ENCODE data around the gene LAMA2. TPM values are rescaled to one million over a fixed set of nuclear protein-coding genes. Genes with fewer than 3 reads are reported as not detected.

The LAMA2 gene
- total RNA-seq, 1 donor from 2014 or later = 1.4 TPM

DNA sequence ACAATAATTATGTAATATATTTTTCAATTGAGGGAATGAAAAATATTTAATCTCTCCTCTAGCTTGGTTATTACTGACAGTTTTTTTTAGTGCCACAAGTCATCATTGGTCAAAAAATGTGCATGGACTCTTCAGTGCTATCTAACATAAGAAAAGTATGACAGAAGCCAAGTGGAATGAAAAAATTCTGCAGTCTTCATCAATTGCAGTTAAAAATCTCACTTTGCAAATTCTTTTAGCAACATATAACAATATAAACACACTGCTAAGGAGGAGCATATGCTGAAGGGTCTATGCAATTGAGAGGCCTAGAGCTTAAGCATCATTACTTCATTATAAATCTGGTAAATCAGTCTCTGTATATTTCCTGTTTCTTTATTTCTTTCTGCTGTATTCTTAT lies 652.0 kb downstream of the LAMA2 start:
- DNase-seq (ENCODE audit: low read depth) = no peak

DNA sequence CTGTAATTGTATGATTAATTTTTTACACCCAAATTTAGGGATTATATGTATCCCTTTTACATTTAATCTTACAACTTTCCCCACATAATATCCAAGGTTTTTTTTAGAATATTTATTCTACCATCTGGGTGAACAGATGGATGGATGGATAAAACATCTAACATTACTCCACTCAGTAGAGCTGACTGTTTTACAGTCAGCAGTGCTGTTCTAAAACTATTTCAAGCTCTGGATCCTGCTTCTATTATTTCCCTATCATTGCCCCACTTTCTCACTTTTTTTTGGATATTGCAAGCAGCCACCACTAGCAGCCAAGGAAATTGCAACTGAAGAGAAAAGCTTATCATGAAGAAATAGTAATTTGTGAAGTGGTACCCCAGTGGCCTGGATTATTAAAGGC lies 653.3 kb downstream of the LAMA2 start:
- DNase-seq (ENCODE audit: low read depth) = no peak
- Histone ChIP-seq H3K27me3 (ENCODE audit: control insufficient read depth, insufficient read depth, low read length) (no peaks in the 10 kb centered on the region), H3K36me3 (ENCODE audit: control insufficient read depth, insufficient read depth, low read length) (no peaks in the 10 kb centered on the region), H3K4me3 (ENCODE audit: low read depth, low read length) (no peak overlapping the region)
- TF ChIP-seq, protein P1, sequence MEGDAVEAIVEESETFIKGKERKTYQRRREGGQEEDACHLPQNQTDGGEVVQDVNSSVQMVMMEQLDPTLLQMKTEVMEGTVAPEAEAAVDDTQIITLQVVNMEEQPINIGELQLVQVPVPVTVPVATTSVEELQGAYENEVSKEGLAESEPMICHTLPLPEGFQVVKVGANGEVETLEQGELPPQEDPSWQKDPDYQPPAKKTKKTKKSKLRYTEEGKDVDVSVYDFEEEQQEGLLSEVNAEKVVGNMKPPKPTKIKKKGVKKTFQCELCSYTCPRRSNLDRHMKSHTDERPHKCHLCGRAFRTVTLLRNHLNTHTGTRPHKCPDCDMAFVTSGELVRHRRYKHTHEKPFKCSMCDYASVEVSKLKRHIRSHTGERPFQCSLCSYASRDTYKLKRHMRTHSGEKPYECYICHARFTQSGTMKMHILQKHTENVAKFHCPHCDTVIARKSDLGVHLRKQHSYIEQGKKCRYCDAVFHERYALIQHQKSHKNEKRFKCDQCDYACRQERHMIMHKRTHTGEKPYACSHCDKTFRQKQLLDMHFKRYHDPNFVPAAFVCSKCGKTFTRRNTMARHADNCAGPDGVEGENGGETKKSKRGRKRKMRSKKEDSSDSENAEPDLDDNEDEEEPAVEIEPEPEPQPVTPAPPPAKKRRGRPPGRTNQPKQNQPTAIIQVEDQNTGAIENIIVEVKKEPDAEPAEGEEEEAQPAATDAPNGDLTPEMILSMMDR (IDR thresholded peaks at IDR 0.05; ENCODE audit: insufficient read depth, low read length, poor library complexity, severe bottlenecking) = no peak

More for the DNA sequence above, 652.0 kb downstream of the LAMA2 start:
- Histone ChIP-seq H3K36me3 (ENCODE audit: control insufficient read depth, insufficient read depth, low read length) (no peaks in the 10 kb centered on the region), H3K4me3 (ENCODE audit: low read depth, low read length) (no peak overlapping the region), H3K27me3 (ENCODE audit: control insufficient read depth, insufficient read depth, low read length) (no peaks in the 10 kb centered on the region)
- TF ChIP-seq, protein P1 (IDR thresholded peaks at IDR 0.05; ENCODE audit: insufficient read depth, low read length, poor library complexity, severe bottlenecking) = no peak

DNA sequence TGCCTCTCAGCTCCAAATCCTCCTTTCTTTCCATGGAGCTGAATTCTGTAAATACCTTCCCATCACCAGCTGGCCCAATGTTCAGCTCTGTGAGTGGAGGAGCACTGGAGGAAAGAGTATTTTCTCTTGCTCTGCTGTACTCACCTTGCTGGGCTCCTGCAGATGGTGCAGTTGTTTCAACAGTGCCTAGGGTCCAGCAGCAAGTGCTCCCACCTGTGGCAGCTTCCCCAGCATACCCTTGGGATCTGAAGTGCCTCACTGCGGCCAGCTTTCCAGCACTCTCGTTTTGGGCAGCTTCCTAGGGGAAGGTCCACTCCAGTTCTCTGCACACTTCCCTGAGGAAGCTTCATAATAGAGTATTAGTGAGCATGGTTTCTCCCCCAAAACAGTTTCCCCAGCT lies 656.1 kb downstream of the LAMA2 start:
- DNase-seq (ENCODE audit: low read depth) = no peak
- H3K4me3 ChIP-seq (ENCODE audit: low read depth, low read length) = no peak overlapping the region
- H3K27me3 ChIP-seq (ENCODE audit: control insufficient read depth, insufficient read depth, low read length) = no peaks in the 10 kb centered on the region
- no peaks in the 10 kb centered on the region for H3K36me3 ChIP-seq (ENCODE audit: control insufficient read depth, insufficient read depth, low read length)
- TF ChIP-seq, protein P1 (IDR thresholded peaks at IDR 0.05; ENCODE audit: insufficient read depth, low read length, poor library complexity, severe bottlenecking) = no peak

DNA sequence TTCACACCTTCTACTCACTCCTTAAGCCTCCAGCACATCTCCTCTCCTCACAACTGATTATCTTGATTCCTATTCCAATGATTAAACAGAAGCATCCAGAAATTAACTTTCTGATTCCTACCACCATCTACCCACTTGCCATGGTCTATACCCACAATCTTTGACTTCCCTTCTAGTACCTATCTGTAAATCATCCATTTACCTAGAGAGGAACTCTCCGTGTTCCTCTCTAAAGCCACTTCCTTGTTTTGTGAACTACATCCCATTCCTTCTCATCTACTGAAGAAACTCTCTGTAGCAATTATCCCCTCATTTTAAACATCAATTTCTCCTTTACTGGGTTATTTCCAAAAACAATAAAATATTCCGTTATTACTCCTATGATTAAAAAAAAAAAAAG lies 659.8 kb downstream of the LAMA2 start:
- DNase-seq (ENCODE audit: low read depth) = no peak
- TF ChIP-seq, protein P1 (IDR thresholded peaks at IDR 0.05; ENCODE audit: insufficient read depth, low read length, poor library complexity, severe bottlenecking) = no peak
- H3K36me3 ChIP-seq (ENCODE audit: control insufficient read depth, insufficient read depth, low read length) = no peaks in the 10 kb centered on the region
- H3K4me3 ChIP-seq (ENCODE audit: low read depth, low read length) = no peak overlapping the region
- H3K27me3 ChIP-seq (ENCODE audit: control insufficient read depth, insufficient read depth, low read length) = no peaks in the 10 kb centered on the region

DNA sequence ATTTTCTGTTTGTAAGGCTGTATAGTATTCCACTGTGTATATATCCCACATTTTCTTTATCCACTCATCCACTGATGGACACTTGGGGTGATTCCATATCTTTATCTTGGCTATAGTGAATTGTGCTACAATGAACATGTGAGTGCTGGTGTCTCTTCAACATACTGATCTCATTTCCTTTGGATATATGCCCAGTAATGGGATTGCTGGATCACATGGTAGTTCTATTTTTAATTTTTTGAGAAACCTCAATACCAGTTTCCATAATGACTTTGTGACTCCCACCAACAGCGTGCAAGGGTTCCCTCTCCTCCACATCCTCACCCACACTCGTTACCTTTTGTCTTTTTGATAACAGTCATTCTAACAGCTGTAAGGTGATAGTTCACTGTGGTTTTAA lies 661.0 kb downstream of the LAMA2 start:
- Histone ChIP-seq H3K27me3 (ENCODE audit: control insufficient read depth, insufficient read depth, low read length) (no peaks in the 10 kb centered on the region), H3K36me3 (ENCODE audit: control insufficient read depth, insufficient read depth, low read length) (no peaks in the 10 kb centered on the region), H3K4me3 (ENCODE audit: low read depth, low read length) (no peak overlapping the region)
- DNase-seq (ENCODE audit: low read depth) = no peak
- TF ChIP-seq, protein P1 (IDR thresholded peaks at IDR 0.05; ENCODE audit: insufficient read depth, low read length, poor library complexity, severe bottlenecking) = no peak

DNA sequence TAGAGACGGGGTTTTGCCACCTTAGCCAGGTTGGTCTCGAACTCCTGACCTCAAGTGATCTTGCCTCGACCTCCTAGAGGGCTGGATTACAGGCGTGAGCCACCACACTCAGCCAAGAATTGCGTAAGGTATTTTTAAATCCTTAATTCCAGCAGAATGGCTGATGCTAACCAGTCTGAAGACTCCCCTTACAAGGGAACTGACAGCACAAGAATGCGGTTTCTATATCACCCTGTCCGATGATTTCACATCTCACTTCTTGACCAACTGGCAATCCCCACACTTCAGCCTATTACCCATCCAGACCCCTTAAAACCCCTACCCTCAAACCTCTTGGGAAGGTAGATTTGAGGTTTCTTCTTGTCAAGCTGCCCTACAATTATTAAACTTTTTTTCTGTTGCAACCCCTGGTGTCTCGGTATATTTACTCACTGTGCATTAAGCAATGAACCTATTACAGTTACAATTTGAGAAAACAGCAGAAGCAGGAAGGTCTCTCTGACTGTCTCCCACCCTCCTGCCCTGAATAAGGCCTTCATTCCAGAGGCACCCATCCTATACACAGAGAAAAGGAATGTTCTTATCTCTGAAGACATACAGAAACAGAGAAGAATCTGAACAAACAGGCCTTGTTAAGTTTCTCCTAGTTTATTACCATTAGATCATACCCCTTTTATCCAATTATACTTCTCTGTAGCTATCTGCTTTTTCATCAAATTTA lies 662.1 kb downstream of the LAMA2 start:
- H3K4me3 ChIP-seq (ENCODE audit: low read depth, low read length) = no peak overlapping the region
- TF ChIP-seq, protein P1 (IDR thresholded peaks at IDR 0.05; ENCODE audit: insufficient read depth, low read length, poor library complexity, severe bottlenecking) = no peak
- no peaks in the 10 kb centered on the region for H3K36me3 ChIP-seq (ENCODE audit: control insufficient read depth, insufficient read depth, low read length)
- H3K27me3 ChIP-seq (ENCODE audit: control insufficient read depth, insufficient read depth, low read length) = no peaks in the 10 kb centered on the region
- no peak for DNase-seq (ENCODE audit: low read depth)

Data from kidney epithelial cell (primary cell).